GM06990 (cell line): Measurements from ENCODE around the gene KLC1.

Source experiments
- DNase-seq: peaks from one replicate; pipeline ENCODE4 v3.0.0-alpha.2; 2011; ENCODE audit not compliant: insufficient read length; ENCODE audit errors: extremely low read depth
- H3K27me3 ChIP-seq: replicated peaks from 2 replicates; pipeline ENCODE4 v1.6.0; 2011; ENCODE audit warnings: low read length; ENCODE audit not compliant: control insufficient read depth, insufficient read depth
- H3K36me3 ChIP-seq: 2 replicates; pipeline ENCODE4 v1.5.1; 2011; ENCODE audit warnings: low read length; ENCODE audit not compliant: control insufficient read depth, insufficient read depth
- H3K4me3 ChIP-seq: replicated peaks from 2 replicates; pipeline ENCODE4 v1.5.1; 2011; ENCODE audit warnings: low read depth, mild to moderate bottlenecking, control low read depth, low read length
- TF ChIP-seq, protein P1 (sequence below): IDR thresholded peaks from 2 replicates; pipeline ENCODE4 v1.5.1; 2011; ENCODE audit warnings: low read length, control low read depth, mild to moderate bottlenecking, inconsistent platforms; ENCODE audit not compliant: insufficient read depth, poor library complexity, severe bottlenecking

The KLC1 gene

DNA sequence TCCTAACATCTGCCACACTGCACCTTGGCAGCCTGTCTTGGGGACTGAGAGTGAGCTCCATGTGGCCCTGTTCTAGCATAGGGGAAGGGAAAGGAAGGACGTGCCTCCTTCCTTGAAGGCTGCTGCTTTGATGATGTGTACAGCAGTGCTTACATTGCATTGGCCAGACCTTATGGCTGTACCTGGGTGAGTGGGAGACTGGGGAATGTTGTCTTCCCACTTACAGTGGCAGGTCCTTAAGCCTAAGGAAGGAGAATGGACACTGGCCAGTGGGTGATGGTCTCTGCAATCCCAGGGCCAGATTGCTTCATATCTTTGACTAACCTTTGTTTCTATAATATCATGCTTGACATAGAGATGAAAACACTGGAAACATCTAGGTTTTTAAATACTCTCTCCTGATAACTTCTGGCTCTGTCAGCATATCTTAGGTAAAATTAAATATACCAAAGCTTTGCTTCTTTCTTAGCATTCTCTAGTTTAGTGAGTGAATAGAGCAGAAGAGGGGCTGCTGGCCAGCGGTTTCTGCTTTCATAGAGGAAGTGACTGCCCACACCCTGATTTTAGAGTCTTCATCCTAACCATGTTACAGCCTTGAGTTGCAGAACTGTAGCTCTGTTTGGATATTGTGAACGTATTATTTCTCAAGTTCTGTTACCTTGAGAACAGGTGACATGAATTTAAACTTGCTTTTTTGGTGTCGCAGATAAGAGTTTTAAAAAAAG lies 27.2 kb downstream of the KLC1 start:
- DNase-seq: no peak
- Histone ChIP-seq H3K27me3 (no peaks in the 10 kb centered on the region), H3K4me3 (no peak overlapping the region), H3K36me3 (peaks cover 27% of the 10 kb centered on the region)
- TF ChIP-seq, protein P1, sequence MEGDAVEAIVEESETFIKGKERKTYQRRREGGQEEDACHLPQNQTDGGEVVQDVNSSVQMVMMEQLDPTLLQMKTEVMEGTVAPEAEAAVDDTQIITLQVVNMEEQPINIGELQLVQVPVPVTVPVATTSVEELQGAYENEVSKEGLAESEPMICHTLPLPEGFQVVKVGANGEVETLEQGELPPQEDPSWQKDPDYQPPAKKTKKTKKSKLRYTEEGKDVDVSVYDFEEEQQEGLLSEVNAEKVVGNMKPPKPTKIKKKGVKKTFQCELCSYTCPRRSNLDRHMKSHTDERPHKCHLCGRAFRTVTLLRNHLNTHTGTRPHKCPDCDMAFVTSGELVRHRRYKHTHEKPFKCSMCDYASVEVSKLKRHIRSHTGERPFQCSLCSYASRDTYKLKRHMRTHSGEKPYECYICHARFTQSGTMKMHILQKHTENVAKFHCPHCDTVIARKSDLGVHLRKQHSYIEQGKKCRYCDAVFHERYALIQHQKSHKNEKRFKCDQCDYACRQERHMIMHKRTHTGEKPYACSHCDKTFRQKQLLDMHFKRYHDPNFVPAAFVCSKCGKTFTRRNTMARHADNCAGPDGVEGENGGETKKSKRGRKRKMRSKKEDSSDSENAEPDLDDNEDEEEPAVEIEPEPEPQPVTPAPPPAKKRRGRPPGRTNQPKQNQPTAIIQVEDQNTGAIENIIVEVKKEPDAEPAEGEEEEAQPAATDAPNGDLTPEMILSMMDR: no peak

DNA sequence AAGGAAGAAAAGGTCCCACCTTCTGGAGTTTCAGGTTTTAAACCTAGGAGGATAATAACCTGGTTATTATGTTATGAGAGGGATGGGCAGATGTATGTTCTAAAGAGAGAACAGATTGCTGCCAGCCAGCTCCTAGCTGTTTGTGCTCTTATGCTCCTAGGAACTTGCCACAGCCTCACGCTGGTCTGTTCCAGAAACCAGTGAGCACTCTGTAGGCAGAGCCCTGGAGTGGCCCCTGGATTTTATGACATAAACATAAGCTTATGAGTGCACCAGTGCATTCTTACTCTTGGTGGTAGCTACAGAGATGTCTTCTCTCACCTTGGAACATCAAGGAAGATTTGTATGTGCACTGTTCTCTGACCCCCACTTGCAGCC lies 27.7 kb downstream of the KLC1 start:
- no peaks in the 10 kb centered on the region for H3K27me3 ChIP-seq
- TF ChIP-seq, protein P1: no peak
- peaks cover 23% of the 10 kb centered on the region for H3K36me3 ChIP-seq

DNA sequence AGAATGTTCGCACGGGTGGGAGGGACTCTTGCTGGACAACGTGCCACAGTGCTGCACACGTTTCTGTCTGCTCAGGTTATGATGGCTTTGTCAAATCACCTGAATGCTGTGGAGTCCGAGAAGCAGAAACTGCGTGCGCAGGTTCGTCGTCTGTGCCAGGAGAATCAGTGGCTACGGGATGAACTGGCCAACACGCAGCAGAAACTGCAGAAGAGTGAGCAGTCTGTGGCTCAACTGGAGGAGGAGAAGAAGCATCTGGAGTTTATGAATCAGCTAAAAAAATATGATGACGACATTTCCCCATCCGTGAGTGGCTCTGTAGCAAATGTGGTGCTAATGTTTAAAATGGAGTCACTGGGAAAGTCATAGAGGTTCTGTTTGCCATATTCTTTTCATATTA lies 28.5 kb downstream of the KLC1 start:
- TF ChIP-seq, protein P1: no peak
- Histone ChIP-seq H3K4me3 (no peak overlapping the region), H3K36me3 (peaks cover 27% of the 10 kb centered on the region), H3K27me3 (no peaks in the 10 kb centered on the region)
- DNase-seq: no peak

More for the DNA sequence above, 27.7 kb downstream of the KLC1 start:
- H3K4me3 ChIP-seq: no peak overlapping the region
- no peak for DNase-seq

DNA sequence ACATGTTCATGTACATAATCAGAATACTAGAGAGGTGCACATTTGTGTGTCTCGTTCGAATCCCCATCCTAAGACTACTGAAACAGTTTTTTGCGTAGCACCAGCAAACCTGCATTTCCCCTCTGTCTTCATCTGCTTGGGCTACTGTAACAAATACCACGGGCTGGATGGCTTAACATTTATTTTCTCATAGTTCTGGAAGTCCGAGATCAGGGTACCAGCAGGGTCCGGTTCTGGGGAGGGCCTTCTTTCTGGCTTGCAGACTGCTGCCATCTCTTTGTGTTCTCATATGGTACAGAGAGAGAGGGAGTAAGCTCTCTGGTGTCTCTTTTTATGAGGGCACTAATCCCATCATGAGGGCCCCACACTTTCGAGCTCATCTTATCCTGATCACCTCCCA lies 30.6 kb downstream of the KLC1 start:
- no peak for DNase-seq
- Histone ChIP-seq H3K36me3 (peaks cover 27% of the 10 kb centered on the region), H3K27me3 (no peaks in the 10 kb centered on the region), H3K4me3 (no peak overlapping the region)
- TF ChIP-seq, protein P1: no peak

DNA sequence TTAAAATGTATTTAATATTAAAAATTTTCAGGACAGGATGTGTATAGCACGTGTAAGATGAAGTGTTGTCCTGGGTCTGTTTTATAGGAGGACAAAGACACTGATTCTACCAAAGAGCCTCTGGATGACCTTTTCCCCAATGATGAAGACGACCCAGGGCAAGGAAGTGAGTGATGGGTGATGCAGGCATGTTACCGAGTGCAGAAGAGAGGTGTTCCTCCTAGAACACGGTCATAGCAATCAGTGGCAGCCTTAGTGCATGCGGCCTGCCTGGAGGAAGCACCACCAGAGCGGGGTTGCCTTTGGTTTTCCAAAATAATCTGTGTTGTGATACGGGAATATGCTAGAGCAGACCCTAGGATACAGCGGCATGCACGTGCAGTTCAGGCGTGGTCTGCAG lies 33.0 kb downstream of the KLC1 start:
- Histone ChIP-seq H3K27me3 (no peaks in the 10 kb centered on the region), H3K36me3 (peaks cover 18% of the 10 kb centered on the region), H3K4me3 (no peak overlapping the region)
- no peak for DNase-seq
- TF ChIP-seq, protein P1: no peak

DNA sequence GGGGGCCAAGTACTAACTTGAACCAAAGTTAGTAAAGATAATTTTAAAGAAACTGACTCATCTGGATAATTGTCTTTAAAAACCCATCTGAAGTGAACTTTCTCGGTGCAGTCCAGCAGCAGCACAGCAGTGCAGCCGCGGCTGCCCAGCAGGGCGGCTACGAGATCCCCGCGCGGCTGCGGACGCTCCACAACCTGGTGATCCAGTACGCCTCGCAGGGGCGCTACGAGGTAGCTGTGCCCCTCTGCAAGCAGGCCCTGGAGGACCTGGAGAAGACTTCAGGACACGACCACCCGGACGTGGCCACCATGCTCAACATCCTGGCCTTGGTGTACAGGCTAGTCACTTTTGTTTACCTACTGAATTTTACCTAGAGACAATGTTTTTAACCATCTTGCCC lies 33.6 kb downstream of the KLC1 start:
- H3K36me3 ChIP-seq: peaks cover 18% of the 10 kb centered on the region
- H3K4me3 ChIP-seq: no peak overlapping the region
- DNase-seq: no peak
- TF ChIP-seq, protein P1: no peak
- no peaks in the 10 kb centered on the region for H3K27me3 ChIP-seq
